ENCODE measurements around the gene TTLL11.
A peak's percentile ranks its signal among the peaks of the same experiment; 100 is the strongest.

The TTLL11 gene

GRCh38 chr9:121871431-121872025 is 221.6 kb downstream of the TTLL11 start:
- DNase-seq, result no peak

GRCh38 chr9:121870271-121870670 is 222.8 kb downstream of the TTLL11 start:
- DNase-seq, result no peak

DNA sequence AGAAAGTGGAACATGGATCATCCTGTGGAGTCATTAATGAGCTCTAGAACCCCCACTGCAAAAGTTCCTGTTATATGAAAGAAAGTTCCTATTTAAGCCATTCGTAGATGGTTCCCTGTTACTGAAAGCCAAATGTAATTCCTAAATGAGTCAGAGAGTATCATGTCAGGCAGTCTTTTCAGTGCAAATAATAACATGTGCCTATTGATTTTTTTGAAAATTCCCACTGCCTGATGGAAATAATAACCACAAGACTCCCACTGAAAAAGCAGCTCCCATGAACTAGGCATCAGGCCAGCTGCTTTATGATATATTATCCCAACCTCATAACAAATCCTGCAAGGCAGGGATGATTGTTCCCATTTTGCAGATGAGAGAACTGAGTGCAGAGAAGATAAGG is 224.5 kb downstream of the TTLL11 start:
- peak in 1 of 2 donors; percentile 16 for DNase-seq

GRCh38 chr9:121866927-121867326 is 226.2 kb downstream of the TTLL11 start:
- DNase-seq, result no peak

GRCh38 chr9:121865884-121866283 is 227.2 kb downstream of the TTLL11 start:
- no peak for DNase-seq

DNA sequence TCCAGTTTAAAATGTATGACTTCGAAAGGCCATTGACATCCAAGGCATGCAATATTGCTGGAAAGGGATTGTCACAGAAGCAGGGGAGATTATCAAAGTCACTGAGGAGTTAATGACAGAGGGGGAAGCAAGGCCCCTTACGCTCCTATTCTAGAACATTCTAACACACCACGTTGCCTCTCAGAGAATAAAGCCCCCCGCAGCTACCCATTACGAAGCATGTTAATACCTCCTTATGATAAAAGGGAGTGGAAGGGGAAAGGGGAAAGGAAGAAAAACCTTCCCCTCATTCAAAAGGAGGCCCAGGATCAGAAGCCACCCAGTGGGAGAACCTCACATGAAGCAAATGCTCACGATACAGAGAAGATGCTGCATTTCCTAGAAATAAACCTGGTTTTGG is 228.0 kb downstream of the TTLL11 start:
- no peak for DNase-seq

DNA sequence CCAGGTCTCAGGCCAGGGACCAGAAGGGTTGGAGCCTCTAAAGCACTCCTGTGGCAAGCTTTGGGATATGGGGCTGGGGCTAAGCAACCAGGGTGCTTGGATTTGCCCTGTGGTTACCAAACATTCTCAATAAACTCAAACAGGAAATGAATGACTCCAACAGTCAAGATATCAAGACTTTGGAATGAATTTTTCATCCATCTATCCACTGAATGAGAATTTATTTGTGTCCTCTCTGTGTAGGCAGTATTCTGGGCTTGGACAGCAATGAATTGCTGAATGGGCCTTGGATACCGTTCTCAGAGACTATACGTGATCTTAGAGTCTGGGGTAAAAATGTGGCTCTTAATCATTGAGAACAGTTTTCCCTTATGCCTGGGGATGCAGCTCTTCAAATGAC is 229.2 kb downstream of the TTLL11 start:
- no peak for DNase-seq

DNA sequence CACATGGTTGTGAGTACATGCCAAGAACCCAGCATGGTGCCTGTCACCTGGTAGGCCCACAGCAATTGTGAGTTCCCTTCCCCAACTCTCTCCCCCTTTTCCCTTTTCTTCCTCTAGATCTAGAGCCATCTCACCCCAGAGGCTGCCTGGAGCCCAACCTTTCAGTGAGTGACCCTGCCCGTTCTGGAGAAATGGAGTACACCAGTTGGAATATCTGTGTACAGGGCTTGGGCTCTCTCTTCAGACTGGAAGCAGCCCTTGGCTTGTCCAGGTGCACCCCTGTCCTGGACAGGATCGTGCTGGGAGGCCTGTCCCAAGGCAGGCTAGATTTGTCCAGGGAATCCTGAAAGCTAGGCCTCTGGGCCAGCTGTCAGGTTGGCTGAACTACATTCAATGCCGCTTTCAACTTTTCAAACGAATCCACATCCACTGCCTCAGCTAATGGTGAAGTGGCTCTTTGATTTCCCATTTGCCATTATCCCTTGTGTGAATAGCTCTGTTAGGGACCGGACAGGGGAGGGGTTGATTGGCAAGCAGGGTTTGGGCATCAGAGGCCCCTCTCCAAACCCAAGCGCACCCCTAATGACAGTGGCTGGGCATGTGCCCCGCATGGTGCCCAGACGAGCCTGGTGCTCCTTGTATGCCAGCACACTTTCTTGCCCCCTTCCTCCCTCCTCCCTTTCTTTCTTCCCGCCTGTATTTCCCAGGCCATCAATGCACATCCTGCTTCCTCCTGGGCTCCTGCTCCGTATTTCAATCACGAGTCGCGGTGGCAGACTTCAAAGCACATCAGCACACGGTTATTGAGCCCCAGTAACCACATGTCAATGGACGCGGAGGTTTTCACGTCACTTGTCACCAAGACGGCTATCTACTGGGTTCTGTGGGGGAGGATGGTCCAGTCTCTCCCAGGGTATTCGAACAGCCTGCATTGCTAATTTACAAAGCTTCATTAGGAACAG is 230.5 kb downstream of the TTLL11 start:
- no peak for DNase-seq

- peak; percentile 52 to 78 for DNase-seq
These were observed 231.5 kb downstream of the TTLL11 start for GRCh38 chr9:121861501-121862180.

- DNase-seq, result no peak
These were observed 232.4 kb downstream of the TTLL11 start for GRCh38 chr9:121860744-121861143.

- DNase-seq, result no peak
These were observed 232.9 kb downstream of the TTLL11 start for GRCh38 chr9:121860213-121860612.

- DNase-seq, result no peak
These were observed 233.5 kb downstream of the TTLL11 start for GRCh38 chr9:121859646-121860045.

- no peak for DNase-seq
These were observed 234.3 kb downstream of the TTLL11 start for GRCh38 chr9:121858788-121859187.

DNA sequence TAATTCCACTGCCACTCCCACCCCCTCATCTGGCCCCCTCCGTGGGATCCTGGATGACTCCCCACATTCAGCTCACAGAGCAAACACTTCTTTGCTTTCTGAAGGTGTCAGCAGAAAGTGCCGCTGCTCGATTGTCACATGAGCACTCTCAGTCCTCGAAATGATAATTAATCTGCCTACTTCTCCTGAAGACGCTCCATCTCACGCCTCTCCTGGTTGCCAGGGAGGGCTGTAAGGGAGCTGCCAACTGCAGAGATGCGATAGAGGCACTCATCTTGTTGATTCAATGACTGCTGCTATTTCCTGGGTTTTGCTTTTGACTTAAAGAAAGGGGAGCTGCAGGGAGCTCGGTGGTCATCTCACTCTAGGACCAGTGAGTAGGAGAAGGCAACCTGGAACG is 235.2 kb downstream of the TTLL11 start:
- DNase-seq, result no peak

GRCh38 chr9:121855476-121855875 is 237.6 kb downstream of the TTLL11 start:
- no peak for DNase-seq

DNA sequence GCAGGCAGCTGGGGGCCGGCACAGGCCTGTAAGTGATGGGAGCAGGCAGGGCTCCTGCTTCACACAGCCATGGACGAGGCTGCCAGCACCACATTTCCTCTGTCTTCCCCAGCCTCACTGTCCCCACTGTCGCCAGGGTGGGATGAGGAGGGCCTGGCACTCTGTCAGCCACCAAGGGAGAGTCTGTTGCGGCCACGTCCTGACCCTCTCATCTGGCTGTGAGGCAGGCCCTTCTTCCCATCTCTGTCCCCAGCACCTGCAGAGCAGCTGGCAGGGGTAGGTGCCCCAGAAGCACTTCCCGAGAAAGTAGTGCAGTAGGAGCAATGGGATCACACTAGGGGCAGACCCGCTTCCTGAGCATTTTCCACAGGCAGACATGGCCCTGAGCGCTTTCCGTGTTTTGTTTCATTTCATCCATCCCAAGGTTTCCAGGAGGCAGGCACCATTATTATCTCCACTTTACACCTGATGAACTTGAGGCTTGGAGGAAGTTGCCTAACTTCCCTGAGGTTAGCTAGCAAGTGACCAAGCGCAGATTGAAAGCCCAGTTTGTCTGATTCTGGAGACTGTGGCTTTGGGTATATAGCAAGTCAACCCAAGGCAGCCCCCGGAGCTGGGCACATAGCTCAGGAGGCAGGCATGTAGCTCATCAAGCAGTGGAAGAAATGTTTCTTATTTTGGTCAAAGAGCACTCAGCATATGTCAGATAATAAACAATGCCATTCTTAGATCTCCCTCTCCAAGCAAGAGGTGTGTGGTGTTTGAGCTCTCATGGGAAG is 239.3 kb downstream of the TTLL11 start:
- DNase-seq, result no peak

DNA sequence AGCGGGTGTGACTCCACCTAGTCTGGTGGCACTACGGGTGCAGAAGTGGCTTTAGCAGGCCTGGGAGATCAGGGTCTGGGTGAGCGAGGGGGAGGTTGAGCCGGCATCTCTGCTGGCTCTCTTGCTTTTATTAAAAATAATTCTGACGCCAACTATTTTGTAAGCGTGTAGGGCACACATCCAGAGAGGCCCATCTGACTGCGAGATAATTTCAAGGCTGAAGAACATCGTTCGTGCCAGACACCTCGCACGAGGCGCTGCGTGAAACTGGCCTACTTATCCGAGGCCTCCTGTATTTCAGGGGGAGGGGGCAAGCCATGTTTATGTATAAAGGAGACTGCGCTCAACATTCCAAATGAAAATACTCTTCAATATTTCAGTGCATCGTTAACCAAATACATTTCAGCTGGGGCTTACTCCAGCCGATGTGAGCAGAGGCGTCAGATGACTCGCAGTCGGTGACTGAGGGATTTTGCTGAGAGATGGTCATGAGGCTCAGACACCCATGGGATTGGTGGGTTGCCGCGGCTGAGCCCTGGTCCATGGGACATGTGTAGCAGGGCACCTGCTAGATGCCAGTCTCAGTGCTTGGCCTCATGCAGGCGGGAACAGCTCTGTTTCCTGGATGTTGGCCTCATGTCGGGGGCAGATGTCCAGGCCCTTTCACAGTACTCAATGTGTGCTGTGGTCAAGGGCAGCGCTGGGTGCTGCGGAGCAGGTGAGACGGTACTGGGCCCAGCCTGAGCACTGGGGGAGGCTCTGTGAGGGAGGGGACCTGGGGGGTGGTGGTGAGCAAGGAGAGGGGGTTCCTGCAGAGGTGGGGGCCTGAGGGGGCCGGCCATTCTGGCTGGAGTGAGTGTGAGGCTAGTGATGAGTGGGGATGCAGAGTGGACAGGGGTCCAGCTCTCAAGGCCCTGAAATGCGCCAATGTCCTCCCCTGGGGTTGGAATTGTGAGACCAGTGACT is 240.2 kb downstream of the TTLL11 start:
- no peak for DNase-seq

- DNase-seq, result no peak
These were observed 240.9 kb downstream of the TTLL11 start for GRCh38 chr9:121852241-121852640.

- no peak for DNase-seq
These were observed 241.4 kb downstream of the TTLL11 start for GRCh38 chr9:121851641-121852091.

- DNase-seq, result no peak
These were observed 242.7 kb downstream of the TTLL11 start for GRCh38 chr9:121850366-121850765.

DNA sequence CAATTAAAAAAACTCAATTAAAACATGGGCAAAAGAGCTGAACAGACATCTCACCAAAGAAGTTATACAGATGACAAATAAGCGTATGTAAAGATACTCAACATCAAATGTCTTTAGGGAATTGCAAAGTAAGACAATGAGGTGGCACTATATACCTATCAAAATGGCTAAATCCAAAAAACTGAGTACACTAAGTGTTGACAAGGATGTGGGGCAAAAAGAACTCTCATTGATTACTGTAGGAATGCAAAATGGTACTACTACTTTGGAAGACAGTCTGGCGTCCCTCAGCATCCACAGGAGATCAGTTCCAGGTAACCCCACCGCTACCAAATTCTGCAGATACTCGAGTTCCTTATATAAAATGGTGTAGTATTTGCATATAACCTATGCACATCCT is 243.6 kb downstream of the TTLL11 start:
- DNase-seq, result no peak

DNA sequence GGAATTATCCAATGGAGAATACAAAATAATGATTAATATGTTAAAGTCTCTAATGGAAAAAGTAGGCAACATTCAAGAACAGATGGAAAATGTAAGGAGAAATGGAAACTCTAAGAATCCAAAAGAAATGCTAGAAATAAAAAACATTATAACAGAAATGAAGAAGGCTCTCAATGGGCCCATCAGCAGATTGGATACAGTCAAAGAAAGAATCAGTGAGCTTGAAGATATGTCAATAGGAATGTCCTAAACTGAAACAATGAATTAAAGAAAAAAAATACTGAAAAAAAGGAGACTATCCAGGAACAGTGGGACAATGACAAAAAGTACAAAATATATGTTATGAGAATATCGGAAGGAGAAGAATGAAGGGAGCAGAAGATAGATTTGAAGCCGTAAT is 248.5 kb downstream of the TTLL11 start:
- DNase-seq, result no peak

All from inflammatory macrophage treated with lipopolysaccharide for 1 hour (primary cell).